Mucosa of stomach (tissue), 1 donor: ENCODE data around the gene IL6ST.

Experiments
- H3K27me3 ChIP-seq: one replicate; pipeline ENCODE4 v1.7.0; 2013; ENCODE audit warnings: mild to moderate bottlenecking, low read length; ENCODE audit not compliant: control insufficient read depth, insufficient read depth
- H3K36me3 ChIP-seq: one replicate; pipeline ENCODE4 v1.7.0; 2013; ENCODE audit warnings: low read length; ENCODE audit not compliant: control insufficient read depth, insufficient read depth
- H3K4me1 ChIP-seq: one replicate; pipeline ENCODE4 v1.7.0; 2013; ENCODE audit warnings: mild to moderate bottlenecking, low read length; ENCODE audit not compliant: control insufficient read depth, insufficient read depth
- H3K4me3 ChIP-seq: one replicate; pipeline ENCODE4 v1.7.0; 2013; ENCODE audit warnings: low read length
- H3K9ac ChIP-seq: one replicate; pipeline ENCODE4 v1.7.0; 2013; ENCODE audit warnings: mild to moderate bottlenecking, low read length, moderate library complexity
- H3K9me3 ChIP-seq: one replicate; pipeline ENCODE4 v1.7.0; 2013; ENCODE audit warnings: mild to moderate bottlenecking, low read length, moderate library complexity; ENCODE audit not compliant: control insufficient read depth
- donor health status: Pancreatic carcinoma.

Gene IL6ST

DNA sequence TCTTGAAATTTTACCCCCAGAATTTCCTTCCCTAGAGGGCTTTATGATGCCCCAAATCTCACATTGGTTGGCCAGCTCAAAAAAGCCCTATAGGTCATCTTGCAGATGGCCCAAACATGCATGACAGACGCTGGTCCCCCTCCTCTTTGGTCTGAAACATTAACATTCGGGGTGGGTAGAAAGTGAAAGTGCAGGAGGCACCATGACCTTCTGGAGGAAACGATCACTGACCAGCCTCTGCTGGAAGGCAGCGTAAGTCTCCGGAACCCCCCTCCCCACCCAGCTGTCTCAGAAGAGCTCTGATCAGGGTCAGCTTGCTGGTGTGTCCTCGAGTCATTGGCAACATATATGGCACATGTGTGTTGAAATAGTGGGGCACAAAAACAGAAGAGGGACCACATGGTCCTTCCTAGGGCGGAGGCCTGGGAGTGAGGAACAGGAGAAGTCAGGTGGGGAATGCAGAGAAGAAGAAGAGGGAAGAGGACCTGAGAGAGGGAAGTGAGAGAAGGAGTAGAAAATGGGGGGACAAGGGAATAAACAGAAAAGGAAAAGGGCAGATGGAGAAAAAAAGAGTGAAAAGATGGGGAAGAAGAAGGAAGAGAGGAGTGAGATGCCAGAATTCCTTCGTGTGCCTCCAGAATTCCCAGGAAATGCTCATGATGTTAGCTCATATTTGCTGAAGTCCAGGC, 97.4 kb downstream of the IL6ST start:
- Histone ChIP-seq H3K27me3 (peaks cover 4% of the 10 kb centered on the region), H3K9ac (no peak overlapping the region), H3K4me3 (no peak overlapping the region), H3K9me3 (no peaks in the 10 kb centered on the region), H3K4me1 (no peaks in the 10 kb centered on the region), H3K36me3 (no peaks in the 10 kb centered on the region)

DNA sequence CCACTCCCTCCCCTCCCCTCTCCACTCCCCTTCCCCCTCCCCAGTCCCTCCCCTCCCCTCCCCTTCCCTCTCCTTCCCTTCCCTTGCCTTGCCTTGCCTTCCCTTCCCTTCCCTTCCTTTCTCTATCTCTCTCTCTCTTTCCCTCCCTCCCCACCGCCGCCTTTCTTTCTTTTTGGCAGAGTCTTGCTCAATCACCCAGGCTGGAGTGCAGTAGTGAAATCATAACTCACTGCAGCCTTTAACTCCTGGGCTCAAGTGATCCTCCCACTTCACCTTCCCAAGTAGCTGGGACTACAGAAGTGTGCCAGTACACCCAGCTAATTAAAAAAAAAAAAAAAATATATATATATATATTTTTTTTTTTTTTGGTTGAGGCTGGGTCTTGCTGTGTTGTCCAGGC, 98.1 kb downstream of the IL6ST start:
- H3K4me1 ChIP-seq, result no peaks in the 10 kb centered on the region
- H3K9ac ChIP-seq, result no peak overlapping the region
- no peak overlapping the region for H3K4me3 ChIP-seq
- H3K27me3 ChIP-seq, result peaks cover 4% of the 10 kb centered on the region
- H3K9me3 ChIP-seq, result no peaks in the 10 kb centered on the region
- no peaks in the 10 kb centered on the region for H3K36me3 ChIP-seq

DNA sequence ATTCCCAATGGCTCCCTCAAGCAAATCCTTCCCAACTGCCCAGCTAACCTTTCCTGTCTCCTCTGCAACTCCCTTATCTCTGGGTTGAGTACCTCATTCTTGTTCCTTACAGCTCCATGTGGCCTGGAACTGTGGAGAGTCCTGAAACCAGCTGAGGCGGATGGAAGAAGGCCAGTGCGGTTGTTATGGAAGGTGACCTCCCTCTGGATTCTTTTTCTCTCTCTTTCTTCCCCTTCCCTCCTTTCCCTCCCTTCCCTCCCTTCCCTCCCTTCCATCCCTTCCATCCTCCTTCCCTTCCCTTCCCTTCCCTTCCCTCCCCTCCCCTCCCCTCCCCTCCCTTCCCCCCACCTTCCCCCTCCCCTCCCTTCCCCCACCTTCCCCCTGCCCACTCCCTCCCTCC, 98.5 kb downstream of the IL6ST start:
- H3K4me3 ChIP-seq, result no peak overlapping the region
- no peaks in the 10 kb centered on the region for H3K9me3 ChIP-seq
- H3K9ac ChIP-seq, result no peak overlapping the region
- no peaks in the 10 kb centered on the region for H3K4me1 ChIP-seq
- H3K36me3 ChIP-seq, result no peaks in the 10 kb centered on the region
- peaks cover 4% of the 10 kb centered on the region for H3K27me3 ChIP-seq

DNA sequence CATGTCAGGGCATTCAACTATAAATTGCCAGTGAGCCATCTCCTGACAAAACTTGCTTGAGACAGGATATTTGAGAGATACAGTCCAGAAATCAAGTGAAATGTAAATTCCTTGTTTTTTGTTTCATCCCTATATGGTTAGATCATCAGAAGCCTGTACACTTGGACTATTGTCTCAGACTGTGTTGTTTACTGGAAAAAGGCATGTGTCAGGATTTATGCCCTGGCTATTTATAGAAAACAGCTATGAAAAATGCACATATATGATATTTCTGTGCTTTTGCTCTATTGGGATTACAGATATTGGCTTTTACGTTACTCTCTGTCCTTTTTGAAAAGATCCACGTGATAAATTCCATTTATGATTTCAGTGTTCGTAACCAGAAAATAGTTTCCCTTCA, 99.4 kb downstream of the IL6ST start:
- no peaks in the 10 kb centered on the region for H3K36me3 ChIP-seq
- no peak overlapping the region for H3K4me3 ChIP-seq
- no peak overlapping the region for H3K9ac ChIP-seq
- no peaks in the 10 kb centered on the region for H3K9me3 ChIP-seq
- no peaks in the 10 kb centered on the region for H3K4me1 ChIP-seq
- H3K27me3 ChIP-seq, result peaks cover 4% of the 10 kb centered on the region

DNA sequence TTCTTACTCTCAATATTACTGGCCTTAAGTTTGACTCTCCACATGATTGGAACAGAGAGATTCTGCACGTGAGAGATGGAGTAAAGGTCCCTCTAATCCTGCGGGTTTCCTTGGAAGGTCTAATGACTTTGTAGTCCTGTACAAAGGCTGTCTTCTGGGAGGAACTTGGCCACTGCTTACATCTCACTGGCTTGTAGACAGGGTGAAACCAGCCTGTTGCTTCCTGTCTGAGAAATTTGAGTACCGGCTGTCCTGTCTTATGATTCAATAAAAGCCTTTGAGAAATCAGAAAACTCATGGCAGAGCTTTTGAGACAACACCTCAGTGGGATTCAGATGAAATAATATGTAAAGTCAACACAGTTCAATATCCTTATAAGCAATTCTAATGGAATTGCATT, 100.6 kb downstream of the IL6ST start:
- Histone ChIP-seq H3K9ac (no peak overlapping the region), H3K36me3 (no peaks in the 10 kb centered on the region), H3K4me3 (no peak overlapping the region), H3K27me3 (peaks cover 4% of the 10 kb centered on the region), H3K9me3 (no peaks in the 10 kb centered on the region), H3K4me1 (no peaks in the 10 kb centered on the region)

DNA sequence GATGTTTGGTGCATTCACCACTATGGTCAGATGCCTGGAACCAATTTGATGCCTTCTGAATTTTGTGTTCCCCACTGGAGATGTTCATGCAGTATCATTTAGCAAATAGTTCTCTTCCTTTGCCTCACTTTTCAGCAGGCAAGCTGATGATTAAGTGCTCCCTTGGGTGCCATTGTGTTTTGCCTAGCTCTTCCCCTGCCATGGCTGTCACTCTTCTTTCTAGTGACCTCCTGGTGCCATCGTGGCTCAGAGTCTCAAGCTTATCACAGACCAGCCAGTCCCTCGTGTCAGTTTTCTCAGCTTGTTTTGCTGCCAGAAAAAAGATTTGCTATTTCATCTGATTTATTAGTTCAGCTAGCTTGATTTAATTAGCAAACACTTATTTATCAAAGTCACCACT, 102.3 kb downstream of the IL6ST start:
- Histone ChIP-seq H3K9ac (no peak overlapping the region), H3K27me3 (peaks cover 3% of the 10 kb centered on the region), H3K4me3 (no peak overlapping the region), H3K9me3 (no peaks in the 10 kb centered on the region), H3K36me3 (no peaks in the 10 kb centered on the region), H3K4me1 (no peaks in the 10 kb centered on the region)

DNA sequence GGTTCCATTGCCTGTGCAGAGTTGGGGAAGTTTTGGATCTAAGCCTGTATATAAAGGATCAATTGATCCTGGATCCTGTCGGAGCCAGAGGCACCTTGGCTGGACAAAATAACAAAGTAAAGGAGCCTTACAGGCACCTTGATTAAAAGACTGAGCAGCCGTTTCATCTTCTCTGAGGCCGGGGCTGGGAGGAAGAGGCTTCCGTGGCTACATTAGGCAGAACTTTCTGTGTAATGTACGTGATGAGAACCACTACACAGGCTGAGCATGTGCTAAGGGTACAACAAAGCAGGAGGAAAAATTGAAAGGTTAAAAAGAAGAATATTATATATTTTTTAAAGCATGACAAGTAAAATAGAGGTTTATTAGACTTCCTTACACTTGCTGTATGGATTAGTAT, 106.6 kb downstream of the IL6ST start:
- Histone ChIP-seq H3K27me3 (no peaks in the 10 kb centered on the region), H3K9ac (no peak overlapping the region), H3K4me3 (no peak overlapping the region), H3K36me3 (no peaks in the 10 kb centered on the region), H3K4me1 (no peaks in the 10 kb centered on the region), H3K9me3 (no peaks in the 10 kb centered on the region)

DNA sequence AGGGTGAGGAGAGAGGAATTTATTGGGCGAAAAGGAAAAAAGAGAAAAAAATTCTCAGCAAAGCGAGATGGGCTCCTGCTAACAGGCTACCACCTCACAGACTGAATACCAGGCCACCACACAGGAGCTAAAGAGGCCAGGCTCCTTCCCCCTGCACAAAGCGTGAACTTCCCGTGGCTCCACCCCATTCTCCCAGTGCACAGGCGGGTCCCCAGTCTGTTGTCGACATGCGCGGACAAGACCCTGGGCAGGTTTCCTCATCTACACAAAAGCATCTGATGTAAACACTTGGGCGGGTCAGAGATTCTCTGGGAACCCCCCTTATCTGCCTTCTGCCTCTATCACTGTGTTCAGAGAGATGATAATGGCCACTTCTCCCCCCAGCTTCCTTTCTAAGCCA, 109.4 kb downstream of the IL6ST start:
- no peaks in the 10 kb centered on the region for H3K9me3 ChIP-seq
- no peak overlapping the region for H3K9ac ChIP-seq
- no peaks in the 10 kb centered on the region for H3K4me1 ChIP-seq
- no peaks in the 10 kb centered on the region for H3K36me3 ChIP-seq
- no peak overlapping the region for H3K4me3 ChIP-seq
- no peaks in the 10 kb centered on the region for H3K27me3 ChIP-seq
